Fibroblast of skin of right biceps (primary cell): ENCODE data around the gene GATA3.

Experiments used
- DNase-seq: peaks from one replicate; pipeline ENCODE4 v3.0.0-alpha.2; 2013

Gene GATA3

DNA sequence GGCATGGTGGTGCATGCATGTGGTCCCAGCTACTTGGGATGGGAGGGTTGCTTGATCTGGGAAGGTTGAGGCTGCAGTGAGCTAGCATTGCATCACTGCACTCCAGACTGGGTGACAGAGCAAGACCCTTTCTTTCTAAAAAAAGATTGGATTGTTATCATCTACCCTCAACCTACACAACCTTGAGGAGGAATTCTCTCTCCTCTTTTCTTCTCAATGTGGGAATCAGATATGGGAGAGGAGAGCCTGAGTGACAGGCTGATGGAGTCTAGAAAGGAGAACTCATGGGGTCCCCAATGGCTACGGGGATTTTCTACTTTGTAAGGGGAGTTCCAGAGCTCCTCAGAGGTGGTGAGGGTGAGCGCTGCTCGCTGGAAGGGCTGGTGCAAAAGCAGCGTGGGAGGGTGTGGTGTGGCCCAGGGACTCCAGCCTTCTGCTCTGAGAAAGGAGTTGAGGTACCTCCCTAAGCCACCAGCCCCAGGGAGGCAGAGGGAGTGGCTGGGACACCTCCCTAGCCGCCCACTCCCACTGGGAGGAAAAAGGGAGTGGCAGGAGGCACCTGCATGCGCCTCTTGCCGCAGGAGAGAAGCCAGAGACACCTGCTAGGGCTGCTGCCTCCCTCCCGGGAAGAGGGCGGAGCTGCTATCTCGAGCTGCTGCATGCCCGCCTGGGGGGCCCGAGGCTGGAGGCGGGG, 48.4 kb downstream of the GATA3 start:
- DNase-seq: no peak

DNA sequence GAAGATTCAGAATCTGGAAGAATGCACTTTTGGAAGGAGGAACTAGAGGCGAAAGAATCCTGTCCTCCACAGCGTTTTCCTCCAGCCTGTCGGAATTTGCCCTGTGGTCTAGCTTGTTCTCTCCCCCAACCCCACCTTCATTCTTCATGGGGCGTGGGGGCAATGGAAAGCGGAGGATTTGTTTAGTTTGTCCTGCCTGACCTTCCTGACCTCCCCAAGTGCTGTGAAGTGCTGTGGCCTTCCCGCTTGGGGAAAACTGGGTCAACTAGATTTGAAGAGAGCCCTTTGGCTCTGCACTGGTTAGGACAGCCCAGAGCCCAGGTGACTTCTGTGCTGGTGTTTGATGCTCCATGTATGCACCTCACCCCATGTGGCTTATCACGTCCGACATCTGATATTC, 49.1 kb downstream of the GATA3 start:
- DNase-seq: no peak

DNA sequence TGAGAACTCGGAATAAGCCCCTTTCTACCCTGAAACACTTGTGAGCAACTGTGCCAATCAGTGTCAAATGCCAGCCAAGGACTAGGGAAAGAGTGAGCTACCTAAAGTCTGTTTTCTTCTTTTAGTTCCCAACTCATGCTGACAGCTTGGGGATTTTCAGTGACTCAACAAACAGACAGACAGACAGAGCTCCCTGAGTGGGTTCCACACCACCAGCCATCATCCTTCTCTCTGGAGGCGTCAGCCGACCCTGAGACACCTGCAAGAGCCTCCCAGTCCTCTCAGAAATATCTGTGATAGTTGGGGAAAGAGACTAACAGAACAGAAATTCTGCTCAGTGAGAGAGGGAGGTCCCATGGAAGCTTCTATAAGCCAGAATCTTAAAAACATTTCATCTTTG, 49.5 kb downstream of the GATA3 start:
- no peak for DNase-seq

DNA sequence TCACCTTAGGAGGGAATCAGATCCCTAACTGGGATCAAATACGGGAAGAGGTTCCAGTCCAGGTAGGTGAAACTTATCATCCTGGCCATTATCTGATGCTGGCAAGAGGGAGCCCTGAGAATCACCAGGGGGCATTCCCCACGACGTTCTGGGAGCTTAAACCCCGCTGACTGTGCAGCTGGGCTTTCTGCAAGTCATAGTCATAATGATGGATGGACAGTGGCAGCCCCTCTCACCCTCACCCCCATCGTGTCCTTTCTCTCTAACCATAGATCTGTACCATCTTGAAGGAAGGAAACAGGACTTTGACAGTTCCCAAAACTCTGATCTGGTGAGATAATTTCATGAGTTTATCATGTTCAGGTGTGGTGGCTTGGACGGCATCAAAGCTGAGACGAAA, 50.2 kb downstream of the GATA3 start:
- no peak for DNase-seq

DNA sequence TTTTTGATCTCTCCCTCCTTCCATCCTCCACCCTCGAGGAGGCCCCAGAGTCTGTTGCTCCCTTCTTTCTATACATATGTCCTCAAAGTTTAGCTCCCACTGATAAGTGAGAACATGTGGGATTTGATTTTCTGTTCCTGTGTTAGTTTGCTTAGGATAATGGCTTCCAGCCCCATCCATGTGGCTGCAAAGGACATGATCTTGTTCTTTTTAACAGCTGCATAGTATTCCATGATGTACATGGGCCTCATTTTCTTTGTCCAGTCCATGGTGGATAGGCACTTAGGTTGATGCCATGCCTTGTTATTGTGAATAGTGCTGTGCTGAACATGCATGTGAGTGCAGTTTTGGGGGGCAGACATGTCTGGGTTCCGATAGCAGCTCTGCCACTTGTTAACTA, 51.4 kb downstream of the GATA3 start:
- no peak for DNase-seq

DNA sequence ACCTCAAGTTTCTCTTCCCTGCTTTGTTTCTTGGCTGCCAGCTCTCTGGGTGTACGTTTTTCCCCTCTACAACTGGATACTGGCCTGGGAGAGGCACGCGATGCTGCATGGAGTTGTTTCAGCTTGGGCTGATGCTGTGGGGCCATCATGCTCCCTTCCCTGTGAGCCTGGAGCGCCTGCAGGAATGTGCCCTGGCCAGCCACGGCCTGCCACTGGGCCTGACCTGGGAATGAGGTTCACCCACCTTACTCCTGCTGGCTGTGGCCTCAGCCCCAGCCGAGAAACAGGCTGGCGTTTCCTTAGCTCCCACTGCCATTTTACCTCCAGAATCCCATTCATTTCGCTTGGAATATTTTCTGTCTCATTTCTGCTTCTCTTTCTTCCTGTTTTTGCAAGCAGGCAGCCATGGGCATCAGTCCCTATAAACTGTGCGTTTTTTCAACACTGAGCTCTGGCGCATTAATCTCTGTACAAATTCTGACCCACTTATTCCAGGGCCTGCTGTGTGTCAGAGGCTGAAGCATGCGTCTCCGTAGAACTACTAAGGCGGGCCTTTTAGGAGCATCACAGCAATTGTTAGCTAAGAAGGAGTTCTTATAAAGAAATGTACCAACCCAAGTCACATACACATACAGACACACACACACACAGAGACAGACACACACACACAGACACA, 57.9 kb downstream of the GATA3 start:
- no peak for DNase-seq

DNA sequence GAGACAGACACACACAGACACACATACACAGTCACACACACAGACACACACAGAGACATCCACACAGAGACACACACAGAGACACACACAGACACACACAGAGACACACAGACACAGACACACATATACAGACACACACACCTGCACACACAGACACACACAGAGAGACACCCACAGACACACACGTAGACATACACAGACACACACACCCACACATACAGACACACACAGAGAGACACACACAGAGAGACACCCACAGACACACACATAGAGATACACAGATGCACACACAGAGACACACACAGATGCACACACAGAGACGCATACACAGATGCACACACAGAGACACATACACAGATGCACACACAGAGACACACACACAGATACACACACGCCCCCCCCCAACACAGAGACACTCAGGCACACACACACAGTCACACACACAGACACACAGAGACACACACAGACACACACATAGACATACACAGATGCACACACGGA, 58.5 kb downstream of the GATA3 start:
- no peak for DNase-seq

DNA sequence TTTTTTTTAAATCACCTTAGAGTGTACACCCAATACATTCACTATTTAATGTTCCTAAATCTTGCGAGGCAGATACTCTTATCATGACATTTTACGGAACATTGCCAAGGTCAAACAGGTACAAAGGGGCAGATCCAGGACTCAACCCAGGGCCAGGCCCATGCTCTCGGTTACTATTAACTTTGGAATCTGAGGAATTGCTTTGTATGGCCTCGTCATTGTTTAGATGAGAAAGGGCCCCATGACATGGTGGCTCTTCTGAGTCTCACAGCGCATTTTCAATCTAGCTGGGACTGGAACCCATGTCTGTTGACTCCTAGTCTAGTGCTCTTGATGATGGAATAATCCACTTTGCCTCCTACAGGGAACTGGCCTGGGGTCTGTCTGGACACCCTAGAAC, 59.1 kb downstream of the GATA3 start:
- DNase-seq: no peak

DNA sequence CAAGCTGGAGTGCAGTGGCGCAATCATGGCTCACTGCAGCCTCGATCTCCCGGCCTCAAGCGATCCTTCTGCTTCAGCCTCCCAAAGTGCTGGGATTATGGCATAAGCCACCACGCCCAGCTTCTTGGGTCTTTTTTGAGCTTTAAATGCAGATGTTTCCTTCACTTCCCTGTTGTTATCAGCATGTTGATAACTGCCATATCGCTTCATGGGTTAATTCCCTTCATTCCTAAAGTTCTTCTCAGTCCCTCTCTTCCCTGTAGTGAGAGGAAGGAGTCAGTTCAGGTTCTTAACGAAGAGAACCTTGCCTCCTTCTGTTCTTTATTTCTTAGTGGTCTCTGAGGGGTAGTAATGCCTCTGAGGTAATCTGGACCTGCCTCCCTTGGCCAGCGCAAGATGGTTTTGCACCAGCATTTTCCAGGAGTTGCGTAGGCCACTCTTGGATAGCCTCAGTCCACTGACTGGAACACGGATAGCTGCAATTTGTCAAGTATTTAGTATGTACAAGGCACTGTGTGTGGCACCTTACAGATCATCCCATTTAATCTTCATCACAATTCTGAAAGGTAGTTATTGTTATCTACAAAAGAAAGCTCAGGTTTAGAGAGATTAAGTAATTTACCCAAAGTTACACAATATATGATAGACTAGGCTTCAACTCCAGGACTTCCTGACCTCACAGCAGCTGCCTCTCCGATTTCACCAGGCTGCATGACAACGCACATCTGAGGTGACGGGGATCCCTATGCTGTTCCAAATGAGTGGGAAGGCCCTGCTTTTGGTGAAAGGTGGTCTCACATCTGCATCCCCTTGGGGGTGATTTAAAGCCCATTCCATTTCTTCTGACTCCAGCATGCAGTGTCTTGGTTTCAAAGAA, 60.5 kb downstream of the GATA3 start:
- no peak for DNase-seq

DNA sequence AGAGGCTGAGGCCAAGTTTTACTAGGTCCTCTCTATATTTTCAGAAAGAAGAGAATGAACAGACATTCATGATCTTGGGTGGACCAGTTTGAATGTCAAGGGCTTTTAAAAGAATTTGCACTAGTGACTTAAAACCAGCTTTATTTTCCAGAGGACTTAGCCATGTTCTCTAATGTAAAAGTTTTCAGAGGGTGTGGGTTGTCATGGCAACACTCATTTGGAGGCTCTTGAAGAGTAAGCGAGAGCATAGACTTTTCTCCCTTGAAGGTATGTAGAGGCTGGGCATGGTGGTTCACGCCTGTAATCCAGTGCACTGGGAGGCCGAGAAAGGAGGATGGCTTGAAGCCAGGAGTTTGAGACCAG, 61.1 kb downstream of the GATA3 start:
- DNase-seq: no peak

DNA sequence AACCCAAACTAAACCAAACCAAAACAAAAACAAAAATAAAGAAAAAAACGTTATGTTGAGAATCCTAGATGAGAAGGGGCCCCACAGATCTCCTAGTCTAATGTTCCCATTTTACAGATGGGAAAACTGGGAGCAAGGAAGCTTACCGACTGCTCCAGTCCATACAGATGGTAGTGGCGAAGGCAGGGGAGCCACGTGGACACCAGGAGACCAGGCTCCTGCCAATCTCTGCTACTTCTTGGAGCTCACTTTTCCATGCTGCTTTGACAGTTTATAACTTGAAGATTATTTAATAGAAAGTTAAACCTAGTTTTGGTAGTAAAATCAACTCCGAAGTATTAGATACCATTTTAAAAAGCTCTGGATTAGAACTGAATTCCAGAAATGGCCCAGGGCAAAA, 62.0 kb downstream of the GATA3 start:
- no peak for DNase-seq

DNA sequence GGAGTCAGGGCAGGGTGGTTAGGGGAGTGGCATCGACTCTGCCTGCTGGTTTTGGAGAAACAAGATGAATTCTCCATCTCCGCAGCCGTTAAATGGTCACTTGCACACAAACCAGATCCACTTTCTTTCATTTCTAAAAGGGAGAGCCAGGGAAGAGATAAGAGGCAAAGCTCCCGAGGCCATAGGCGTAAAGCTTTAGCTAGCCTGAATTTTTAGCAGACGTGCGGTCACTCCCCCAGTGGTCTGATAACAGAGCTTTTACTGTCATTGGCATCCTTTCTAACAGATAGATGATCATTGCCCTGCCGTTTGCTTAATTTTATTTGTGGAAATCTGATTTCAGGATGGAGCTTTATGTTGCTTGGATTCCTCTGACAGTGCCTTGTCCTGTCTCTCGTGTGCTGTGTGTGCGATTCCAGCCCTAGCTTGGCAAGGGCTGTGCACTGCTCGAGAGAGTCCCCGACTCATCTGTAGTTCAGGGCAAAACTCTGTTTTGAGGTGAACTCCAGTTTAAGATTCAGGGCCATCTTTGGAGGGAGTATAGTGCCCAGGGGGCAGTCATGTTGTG, 62.5 kb downstream of the GATA3 start:
- DNase-seq: no peak

DNA sequence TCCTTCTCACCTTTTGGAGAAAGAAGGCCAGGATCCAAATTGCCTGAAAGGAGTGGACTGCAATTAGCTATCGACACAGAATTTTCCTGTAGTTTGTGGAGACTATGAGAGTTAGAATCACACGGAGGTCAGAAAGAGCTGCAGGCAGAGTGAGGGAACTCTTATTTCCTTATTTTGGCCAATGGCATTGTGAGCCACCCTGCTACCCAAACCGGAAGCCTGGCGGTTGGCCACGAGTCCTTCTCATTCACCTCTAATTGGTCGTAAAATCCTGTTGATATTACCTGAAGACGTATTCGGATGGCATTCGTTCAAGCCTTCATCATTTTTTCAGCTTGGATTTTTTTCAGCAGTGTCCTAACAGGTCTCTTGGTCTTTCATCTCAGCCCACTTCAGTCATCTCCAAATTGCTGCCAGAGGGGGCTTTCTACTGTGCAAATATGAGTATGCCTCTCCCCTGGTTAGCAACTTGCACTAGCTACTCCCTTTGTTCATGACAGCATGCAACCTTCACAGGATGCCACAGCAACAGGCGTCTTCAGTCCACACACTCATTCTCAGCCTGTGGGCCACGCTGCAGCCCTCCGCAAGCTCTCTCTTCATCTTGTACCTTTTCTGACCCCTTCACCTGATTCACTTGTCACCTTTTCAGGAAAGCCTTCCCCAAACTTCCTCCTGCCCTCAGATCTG, 66.9 kb downstream of the GATA3 start:
- DNase-seq: no peak

DNA sequence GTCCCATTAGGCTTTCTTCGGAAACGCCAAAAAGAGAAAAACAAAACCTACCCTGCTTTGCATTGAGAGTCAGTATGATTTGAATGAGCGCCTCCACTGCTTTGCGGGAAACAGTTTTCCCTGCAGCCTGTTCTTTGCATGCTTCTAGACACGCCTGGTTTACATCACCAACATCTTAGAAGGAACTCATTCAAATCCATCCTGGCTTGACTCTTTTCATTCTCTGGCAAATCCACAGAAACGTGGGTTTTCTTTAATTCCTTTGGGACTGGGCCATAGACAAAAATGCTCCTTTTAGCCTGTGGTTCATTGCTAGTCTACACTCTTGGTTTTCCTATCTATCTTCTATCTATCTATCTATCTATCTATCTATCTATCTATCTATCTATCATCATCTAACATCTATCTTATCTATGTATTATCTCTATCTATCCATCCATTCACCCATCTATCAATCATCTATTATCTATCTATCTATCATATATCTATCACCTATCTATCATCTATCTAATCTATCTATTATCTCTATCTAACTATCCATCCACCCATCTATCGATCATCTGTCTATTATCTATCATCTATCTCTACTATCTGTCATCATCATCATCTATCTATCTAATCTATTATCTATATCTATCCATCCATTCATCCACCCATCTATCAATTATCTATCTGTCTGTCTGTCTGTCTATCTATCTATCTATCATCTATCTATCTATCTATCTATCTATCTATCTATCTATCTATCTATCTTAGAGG, 68.3 kb downstream of the GATA3 start:
- DNase-seq: no peak

DNA sequence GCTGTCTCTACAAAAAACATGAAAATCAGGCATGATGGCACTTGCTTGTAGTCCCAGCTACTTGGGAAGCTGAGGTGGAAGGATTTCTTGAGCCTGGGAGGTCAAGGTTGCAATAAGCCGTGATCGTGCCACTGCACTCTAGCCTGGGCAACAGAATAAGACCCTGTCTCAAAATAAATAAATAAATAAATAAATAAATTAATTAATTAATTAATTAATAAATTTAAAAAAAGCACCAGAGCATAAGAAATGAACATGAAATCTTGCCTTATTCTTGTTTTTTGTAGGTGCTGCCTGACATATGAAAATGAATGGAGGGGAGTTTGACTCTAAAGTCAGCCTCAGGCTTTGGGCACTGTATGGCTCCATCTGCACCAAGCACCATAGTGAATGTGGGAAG, 69.9 kb downstream of the GATA3 start:
- no peak for DNase-seq
